GM08714 (cell line): ENCODE measurements around the gene PON3.

ENCODE experiments used
- H3K4me3 ChIP-seq: fragments of 200-500 bp; sonication (Bioruptor generic); 2 replicates; pipeline ENCODE4 v1.5.1; 2014; ENCODE audit warnings: mild to moderate bottlenecking, low read length, inconsistent platforms
- ZNF274 ChIP-seq: IDR thresholded peaks from 2 replicates; pipeline ENCODE4 v1.6.1; 2012; ENCODE audit warnings: mild to moderate bottlenecking, low read depth, low read length

PON3 gene

GRCh38 chr7:95317546-95317945 is 78.6 kb downstream of the PON3 start:
- no peak overlapping the region for H3K4me3 ChIP-seq
- TF ChIP-seq ZNF274 = no peak

- no peak for TF ChIP-seq ZNF274
These were observed 79.6 kb downstream of the PON3 start for GRCh38 chr7:95316588-95316987.

GRCh38 chr7:95312561-95312960 is 83.6 kb downstream of the PON3 start:
- TF ChIP-seq ZNF274 = no peak
- H3K4me3 ChIP-seq = no peak overlapping the region

More at GRCh38 chr7:95316588-95316987, 79.6 kb downstream of the PON3 start:
- no peak overlapping the region for H3K4me3 ChIP-seq

- H3K4me3 ChIP-seq = no peak overlapping the region
- no peak for TF ChIP-seq ZNF274
These were observed 84.8 kb downstream of the PON3 start for GRCh38 chr7:95311389-95311788.

- no peak overlapping the region for H3K4me3 ChIP-seq
- no peak for TF ChIP-seq ZNF274
These were observed 86.2 kb downstream of the PON3 start for GRCh38 chr7:95309951-95310350.
